Measurements from ENCODE around the gene HDAC7.
A peak's percentile ranks its signal among the peaks of the same experiment; 100 is the strongest.

GRCh38 chr12:47820631-47821345, 1.1 kb upstream of the HDAC7 start:
- TF ChIP-seq CTCF (IDR thresholded peaks at IDR 0.05) (no peak), POLR2A (IDR thresholded peaks at IDR 0.05) (peak in 1 of 2 donors; percentile 32)
